Tibial nerve (tissue), 4 donors: Measurements from ENCODE around the gene CMIP.

Experiments
- CTCF ChIP-seq, 5 experiments: fragments of 200-600 bp in 3 of 5; fragments of 450-650 bp in 2 of 5; sonication (generic) in 3 of 5; IDR thresholded peaks; one replicate each; pipeline ENCODE4 v1.5.1; 2016 to 2019; ENCODE audit warnings: antibody characterized with exemption in 5 of 5, mild to moderate bottlenecking in 3 of 5, moderate library complexity in 2 of 5
- EP300 ChIP-seq, 2 donors: sonication (generic); formaldehyde crosslinking; IDR thresholded peaks; one replicate each; pipeline ENCODE4 v1.6.1; 2017; ENCODE audit warnings: antibody characterized with exemption in 2 of 2, mild to moderate bottlenecking in 1 of 2

GRCh38 chr16:81551821-81552304 is 107.3 kb downstream of the CMIP start:
- TF ChIP-seq EP300 (IDR thresholded peaks at IDR 0.05) (no peak), CTCF (IDR thresholded peaks at IDR 0.05) (no peak)
